Motor neuron (in vitro differentiated cells): ENCODE results near the gene ZNF827. TPM values are rescaled to one million over a fixed set of nuclear protein-coding genes. Genes with fewer than 3 reads are reported as not detected.

Experiments used
- ATAC-seq, 8 experiments: fragments of 200-7000 bp; cut with Tn5 transposase; replicated peaks in 6 of 8; 2 replicates each; pipeline ENCODE4 v1.8.0; 2021; ENCODE audit warnings: mild to moderate bottlenecking in 8 of 8, moderate library complexity in 8 of 8
- H3K27ac ChIP-seq, 2 donors: fragments of 250-450 bp; sonication (Bioruptor Pico); 2 replicates each; pipeline ENCODE4 v1.9.0; 2021; ENCODE audit warnings: antibody characterized with exemption in 2 of 2, mild to moderate bottlenecking in 2 of 2, moderate library complexity in 1 of 2
- H3K4me1 ChIP-seq, 2 donors: fragments of 250-450 bp; sonication (Bioruptor Pico); replicated peaks in 1 of 2; 2 replicates each; pipeline ENCODE4 v1.6.1; 2021; ENCODE audit warnings: antibody characterized with exemption in 2 of 2, mild to moderate bottlenecking in 2 of 2, moderate library complexity in 1 of 2
- H3K4me3 ChIP-seq, 5 donors: fragments of 250-450 bp; sonication (Bioruptor Pico); 2 replicates each; pipeline ENCODE4 v1.9.0; 2021; ENCODE audit warnings: antibody characterized with exemption in 5 of 5, mild to moderate bottlenecking in 5 of 5, moderate library complexity in 4 of 5
- WGBS, 10 experiments: fragments of 450-650 bp; shearing (Covaris generic); methylation state at CpG; one replicate each; pipeline ENCODE4 v1.0.0; 2022; 5-methylcytosine and 5-hydroxymethylcytosine counted together
- in situ Hi-C, 9 experiments: fragments of 400-800 bp; cut with MboI; loops; one replicate each; pipeline ENCODE4 v1.15.0; 2021; ENCODE audit warnings: low sequenced_read_pairs in 9 of 9, low pct_unique_long_range_greater_than_20kb in 2 of 9; ENCODE audit not compliant: unreplicated experiment in 9 of 9
- total RNA-seq, 8 experiments: library from RNA; unstranded; fragments of 300-600 nt; gene quantifications; 2 replicates each; pipeline versions ENCODE4 v1.2.3 to v1.2.4, GENCODE V29; 2022

Gene ZNF827
- total RNA-seq, 8 experiments from 2014 or later = 13.8 to 40.6 (median 20.6) TPM

DNA sequence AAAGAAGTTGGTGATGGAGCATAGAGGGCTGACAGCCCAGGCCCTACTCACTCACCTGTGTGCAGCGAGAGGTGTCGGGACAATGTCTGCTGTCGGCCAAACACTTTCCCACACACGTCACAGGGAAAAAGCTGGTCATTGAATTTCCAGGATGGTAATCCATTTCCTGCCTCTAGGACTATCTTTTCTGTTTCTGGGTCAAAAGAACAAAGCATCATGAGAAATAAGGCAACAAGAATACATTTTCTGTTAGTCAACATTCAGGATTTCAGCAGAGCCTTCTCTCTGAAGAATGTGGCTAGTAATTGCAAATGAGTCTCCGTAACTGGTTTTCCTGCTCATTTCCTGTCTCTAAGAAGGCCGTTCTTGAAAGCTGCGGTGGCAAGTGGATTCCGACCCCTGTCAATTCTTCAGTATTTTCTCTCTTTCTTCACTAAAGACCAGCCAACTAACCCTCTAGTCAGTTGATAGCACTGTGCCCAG lies 159.3 kb downstream of the ZNF827 start:
- H3K27ac ChIP-seq = no peak overlapping the region
- ATAC-seq = no peak
- in situ Hi-C loops = no loop called here
- 85 to 100% (median 93%) methylated on average over 1 to 8 of the region's 8 CpGs for WGBS, 10 experiments
- H3K4me3 ChIP-seq = no peak overlapping the region
- H3K4me1 ChIP-seq = no peaks in the 10 kb centered on the region

DNA sequence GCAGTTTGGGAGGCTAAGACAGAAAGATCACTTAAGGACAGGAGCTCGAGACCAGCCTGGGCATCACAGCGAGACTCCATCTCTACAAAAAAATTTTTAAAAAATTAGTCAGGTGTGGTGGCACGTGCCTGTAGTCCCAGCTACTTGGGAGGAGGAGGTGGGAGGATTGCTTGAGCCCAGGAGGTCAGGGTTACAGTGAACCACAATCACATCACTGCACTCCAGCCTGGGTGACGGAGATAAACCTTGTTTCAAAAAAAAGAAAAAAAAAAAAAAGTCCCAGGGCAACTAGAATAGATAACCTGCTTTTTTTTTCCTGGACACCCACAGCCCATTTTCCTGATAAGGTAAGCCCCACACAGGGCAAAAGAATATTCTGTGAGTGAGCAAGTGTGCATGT lies 162.4 kb downstream of the ZNF827 start:
- WGBS, 10 experiments = 69 to 100% (median 91%) methylated on average over 1 to 4 of the region's 4 CpGs; no CpG with 5 or more reads in 2 of the 10 experiments
- Histone ChIP-seq H3K4me1 (no peaks in the 10 kb centered on the region), H3K27ac (no peak overlapping the region), H3K4me3 (no peak overlapping the region)
- in situ Hi-C loops = no loop called here
- ATAC-seq = no peak

- no peak overlapping the region for H3K4me3 ChIP-seq
- no peaks in the 10 kb centered on the region for H3K4me1 ChIP-seq
- in situ Hi-C loops = no loop called here
- H3K27ac ChIP-seq = no peak overlapping the region
- no peak for ATAC-seq
- 88 to 100% (median 100%) methylated on average over 1 to 3 of the region's 3 CpGs; no CpG with 5 or more reads in 4 of the 10 experiments for WGBS, 10 experiments
Observed at GRCh38 chr4:145775406-145775805, 163.2 kb downstream of the ZNF827 start.

- WGBS, 10 experiments = 83 to 100% (median 97%) methylated on average over 1 to 6 of the region's 6 CpGs; no CpG with 5 or more reads in 1 of the 10 experiments
- H3K27ac ChIP-seq = no peak overlapping the region
- no peak for ATAC-seq
- H3K4me3 ChIP-seq = no peak overlapping the region
- in situ Hi-C loops = no loop called here
- no peaks in the 10 kb centered on the region for H3K4me1 ChIP-seq
Observed at GRCh38 chr4:145774473-145774872, 164.2 kb downstream of the ZNF827 start.

- 60 to 100% (median 89%) methylated on average over 1 to 5 of the region's 6 CpGs; no CpG with 5 or more reads in 1 of the 10 experiments for WGBS, 10 experiments
- Histone ChIP-seq H3K4me1 (no peaks in the 10 kb centered on the region), H3K4me3 (no peak overlapping the region), H3K27ac (no peak overlapping the region)
- no peak for ATAC-seq
- in situ Hi-C loops = no loop called here
Observed at GRCh38 chr4:145773581-145774234, 164.9 kb downstream of the ZNF827 start.

DNA sequence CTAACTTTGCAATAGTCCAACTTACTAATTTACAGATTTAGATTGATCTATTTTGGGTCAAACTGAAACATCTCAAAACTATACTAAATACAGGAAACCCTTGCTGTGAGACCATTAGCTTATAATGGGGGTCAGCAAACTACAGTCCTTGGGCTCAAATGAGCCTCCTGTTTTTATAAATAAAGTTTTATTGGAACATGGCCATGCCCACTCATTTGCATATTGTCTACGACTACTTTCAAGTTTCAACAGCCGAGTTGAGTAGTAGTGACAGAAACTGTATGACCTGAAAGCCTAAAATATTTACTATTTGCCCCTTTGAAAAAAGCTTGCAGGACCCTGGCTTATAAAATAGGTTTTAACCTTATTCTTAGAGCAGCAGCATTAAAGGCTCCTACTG lies 166.3 kb downstream of the ZNF827 start:
- Histone ChIP-seq H3K4me3 (no peak overlapping the region), H3K4me1 (no peaks in the 10 kb centered on the region), H3K27ac (no peak overlapping the region)
- no peak for ATAC-seq
- in situ Hi-C loops = no loop called here
- 75 to 100% (median 93%) methylated on average over 1 to 2 of the region's 2 CpGs; no CpG with 5 or more reads in 1 of the 10 experiments for WGBS, 10 experiments

GRCh38 chr4:145770124-145770523 lies 168.5 kb downstream of the ZNF827 start:
- in situ Hi-C loops = no loop called here
- WGBS, 10 experiments = 80 to 100% (median 92%) methylated on average over 2 to 3 of the region's 4 CpGs; no CpG with 5 or more reads in 3 of the 10 experiments
- no peaks in the 10 kb centered on the region for H3K4me1 ChIP-seq
- no peak overlapping the region for H3K27ac ChIP-seq
- no peak for ATAC-seq
- no peak overlapping the region for H3K4me3 ChIP-seq

DNA sequence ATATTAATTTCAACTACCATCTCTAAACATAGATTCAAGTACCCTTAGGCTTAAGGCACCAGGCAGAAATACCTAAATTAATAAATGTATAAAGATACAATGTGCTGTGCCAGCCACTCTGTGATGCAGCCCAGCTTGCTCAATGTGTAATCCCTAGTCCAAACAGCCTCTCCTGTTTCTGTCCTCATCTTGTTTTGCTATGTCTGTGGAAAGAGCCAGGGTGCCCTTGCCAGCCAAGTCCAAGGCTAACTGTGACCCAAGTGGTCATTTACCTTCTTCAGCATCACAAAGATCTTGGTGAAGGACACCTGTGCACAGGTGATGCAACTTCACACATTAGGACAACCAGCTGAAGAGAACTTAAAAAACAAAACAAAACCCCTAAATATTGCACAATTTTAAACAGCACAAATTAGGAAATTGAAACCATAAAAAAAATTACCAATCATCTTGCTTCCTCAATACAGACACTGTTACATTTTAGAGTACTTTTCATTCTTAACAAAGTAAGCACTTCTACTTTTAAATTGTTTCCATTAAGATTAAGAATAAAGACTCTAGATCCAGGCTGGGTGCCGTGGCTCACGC lies 169.1 kb downstream of the ZNF827 start:
- ATAC-seq = no peak
- Histone ChIP-seq H3K4me3 (no peak overlapping the region), H3K27ac (no peak overlapping the region), H3K4me1 (no peaks in the 10 kb centered on the region)
- in situ Hi-C loops = no loop called here
- WGBS, 10 experiments = 80 to 100% (median 100%) methylated on average over 1 to 2 of the region's 2 CpGs; no CpG with 5 or more reads in 5 of the 10 experiments

- WGBS, 10 experiments = 90 to 100% (median 100%) methylated on average over 1 to 5 of the region's 5 CpGs; no CpG with 5 or more reads in 1 of the 10 experiments
- Histone ChIP-seq H3K27ac (no peak overlapping the region), H3K4me1 (no peaks in the 10 kb centered on the region), H3K4me3 (no peak overlapping the region)
- ATAC-seq = no peak
- in situ Hi-C loops = no loop called here
Observed at GRCh38 chr4:145766273-145766672, 172.3 kb downstream of the ZNF827 start.

DNA sequence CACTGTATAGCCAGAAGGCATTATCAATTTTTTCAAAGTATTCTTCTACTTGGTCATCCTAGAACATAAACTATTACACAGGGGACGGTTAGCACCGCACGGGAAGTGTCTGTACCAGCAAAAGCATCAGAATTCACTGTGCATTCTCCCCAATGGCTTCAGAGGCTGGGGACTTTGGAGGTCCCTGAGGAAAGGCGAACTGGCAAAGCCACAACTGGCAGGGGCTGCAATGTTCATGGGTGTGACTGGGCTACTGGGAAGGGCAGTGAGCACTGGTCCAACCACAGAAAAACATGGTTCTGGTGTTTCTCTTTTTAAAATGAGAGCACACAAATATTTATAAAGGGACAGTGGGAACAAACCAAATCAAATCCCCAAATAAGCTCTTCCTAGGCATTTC lies 175.2 kb downstream of the ZNF827 start:
- Histone ChIP-seq H3K27ac (no peak overlapping the region), H3K4me3 (no peak overlapping the region), H3K4me1 (no peaks in the 10 kb centered on the region)
- in situ Hi-C loops = no loop called here
- 96 to 100% (median 99%) methylated on average over 4 of the region's 4 CpGs; no CpG with 5 or more reads in 6 of the 10 experiments for WGBS, 10 experiments
- ATAC-seq = no peak

DNA sequence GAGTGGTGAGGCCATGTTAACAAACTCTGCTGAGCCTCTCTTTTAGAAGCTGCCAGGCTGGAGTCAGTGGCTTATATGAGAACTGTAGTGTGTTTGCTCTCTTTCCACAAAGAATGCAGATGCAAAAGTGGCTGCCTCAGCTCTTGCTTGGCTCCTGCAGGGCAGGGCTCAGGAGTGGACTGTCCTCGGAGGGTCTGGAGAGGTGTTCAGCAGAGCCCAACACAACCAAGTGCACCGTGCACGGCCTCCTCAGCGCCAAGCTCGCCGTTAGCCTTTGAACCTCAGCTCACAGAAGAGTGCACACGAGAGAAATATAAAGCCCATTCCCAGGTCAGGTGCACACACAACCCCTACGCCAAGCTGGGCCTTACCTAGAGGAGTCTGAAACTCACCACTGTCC lies 175.9 kb downstream of the ZNF827 start:
- no peak overlapping the region for H3K27ac ChIP-seq
- in situ Hi-C loops = no loop called here

DNA sequence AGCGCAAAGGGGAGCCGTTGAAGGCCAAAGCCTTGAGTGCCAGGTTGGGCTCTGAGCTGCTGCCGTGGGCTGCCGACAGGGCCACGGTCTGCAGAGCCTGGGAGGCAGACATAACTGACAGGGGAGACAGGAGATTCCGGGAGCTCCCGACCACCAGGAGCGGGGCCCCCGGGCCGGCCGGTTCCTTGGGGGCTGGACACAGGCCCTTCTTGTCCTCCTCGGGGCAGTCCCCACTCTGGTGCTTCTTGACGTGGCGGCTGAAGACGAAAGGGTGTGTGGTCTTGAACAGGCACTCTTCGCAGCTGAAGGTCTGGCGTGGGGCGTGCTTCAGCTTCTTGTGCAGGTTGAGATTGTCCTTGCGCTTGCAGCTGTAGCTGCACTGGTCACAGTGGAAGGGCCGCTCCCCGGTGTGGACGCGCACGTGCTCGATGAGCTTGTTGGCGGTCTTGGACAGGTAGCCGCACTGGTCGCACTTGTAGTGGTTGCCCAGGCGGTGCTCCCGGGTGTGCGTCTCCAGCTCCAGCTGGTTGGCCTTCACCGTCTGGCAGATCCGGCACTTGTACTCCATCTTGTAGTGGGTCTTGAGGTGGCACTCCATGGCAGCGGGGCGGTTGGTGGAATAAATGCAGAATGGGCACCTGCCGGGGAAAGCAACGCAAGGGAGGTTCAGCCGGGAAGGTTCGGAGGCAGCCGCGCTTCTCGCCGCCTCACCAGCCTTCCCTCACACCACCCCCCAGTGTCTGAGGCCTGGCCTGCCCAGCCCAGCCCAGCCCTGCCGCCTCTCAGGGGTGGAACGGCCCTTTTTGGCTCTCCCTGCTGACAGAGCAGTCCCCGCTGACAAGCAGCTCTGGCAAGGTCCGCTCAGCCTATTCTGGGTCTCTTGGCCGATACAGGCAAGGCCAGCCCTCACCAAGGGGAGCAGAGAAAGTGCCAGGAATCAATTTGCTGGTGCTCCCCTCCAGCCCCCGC lies 177.4 kb downstream of the ZNF827 start:
- H3K4me3 ChIP-seq = no peak overlapping the region
- no peak for ATAC-seq
- WGBS, 10 experiments = 93 to 100% (median 98%) methylated on average over 1 to 13 of the region's 49 CpGs; no CpG with 5 or more reads in 4 of the 10 experiments
- H3K4me1 ChIP-seq = peaks cover 0 to 3% of the 10 kb centered on the region in 2 donors
- in situ Hi-C loops = no loop called here
- H3K27ac ChIP-seq = no peak overlapping the region

More for the DNA sequence above, 175.9 kb downstream of the ZNF827 start:
- H3K4me1 ChIP-seq = no peaks in the 10 kb centered on the region
- H3K4me3 ChIP-seq = no peak overlapping the region
- 80 to 100% (median 90%) methylated on average over 1 to 3 of the region's 8 CpGs; no CpG with 5 or more reads in 6 of the 10 experiments for WGBS, 10 experiments
- no peak for ATAC-seq

- 88 to 100% (median 93%) methylated on average over 3 to 8 of the region's 8 CpGs; no CpG with 5 or more reads in 4 of the 10 experiments for WGBS, 10 experiments
- in situ Hi-C loops = no loop called here
- ATAC-seq = no peak
- peaks cover 0 to 3% of the 10 kb centered on the region in 2 donors for H3K4me1 ChIP-seq
- H3K4me3 ChIP-seq = no peak overlapping the region
- no peak overlapping the region for H3K27ac ChIP-seq
Observed at GRCh38 chr4:145760176-145760575, 178.4 kb downstream of the ZNF827 start.
